ENCODE results near the gene KIAA1217.

DNA sequence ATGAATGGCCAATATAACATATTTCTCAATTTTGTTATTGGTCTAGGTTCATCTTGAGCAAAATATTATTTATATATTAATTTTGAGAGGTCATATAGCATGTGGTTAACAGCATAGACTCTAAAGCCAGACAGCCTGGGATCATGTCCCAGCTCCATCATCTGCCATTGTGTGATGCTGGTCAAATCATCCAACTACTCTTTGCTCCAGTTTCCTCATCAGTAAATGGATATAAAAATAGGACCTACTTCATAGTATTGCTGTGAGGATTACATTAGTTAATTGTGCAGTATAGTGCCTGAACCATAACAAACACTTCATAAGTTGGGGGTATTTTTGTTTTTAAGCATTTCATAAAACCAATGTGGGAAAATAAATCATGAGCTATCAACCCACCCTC, 199.0 kb downstream of the KIAA1217 start:
- no peak for TF ChIP-seq POLR2A (IDR thresholded peaks at IDR 0.05)
- TF ChIP-seq, protein P1, sequence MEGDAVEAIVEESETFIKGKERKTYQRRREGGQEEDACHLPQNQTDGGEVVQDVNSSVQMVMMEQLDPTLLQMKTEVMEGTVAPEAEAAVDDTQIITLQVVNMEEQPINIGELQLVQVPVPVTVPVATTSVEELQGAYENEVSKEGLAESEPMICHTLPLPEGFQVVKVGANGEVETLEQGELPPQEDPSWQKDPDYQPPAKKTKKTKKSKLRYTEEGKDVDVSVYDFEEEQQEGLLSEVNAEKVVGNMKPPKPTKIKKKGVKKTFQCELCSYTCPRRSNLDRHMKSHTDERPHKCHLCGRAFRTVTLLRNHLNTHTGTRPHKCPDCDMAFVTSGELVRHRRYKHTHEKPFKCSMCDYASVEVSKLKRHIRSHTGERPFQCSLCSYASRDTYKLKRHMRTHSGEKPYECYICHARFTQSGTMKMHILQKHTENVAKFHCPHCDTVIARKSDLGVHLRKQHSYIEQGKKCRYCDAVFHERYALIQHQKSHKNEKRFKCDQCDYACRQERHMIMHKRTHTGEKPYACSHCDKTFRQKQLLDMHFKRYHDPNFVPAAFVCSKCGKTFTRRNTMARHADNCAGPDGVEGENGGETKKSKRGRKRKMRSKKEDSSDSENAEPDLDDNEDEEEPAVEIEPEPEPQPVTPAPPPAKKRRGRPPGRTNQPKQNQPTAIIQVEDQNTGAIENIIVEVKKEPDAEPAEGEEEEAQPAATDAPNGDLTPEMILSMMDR (IDR thresholded peaks at IDR 0.05) = no peak
